Activated CD4-positive, alpha-beta T cell treated with anti-CD3 and anti-CD28 coated beads for 36 hours (primary cell): ENCODE results near the gene LIG3. TPM values are rescaled to one million over a fixed set of nuclear protein-coding genes. Genes with fewer than 3 reads are reported as not detected.
"Not testable (repeated sequence)": the region's sequence is repeated elsewhere in the genome, so short reads cannot be mapped to it uniquely, and the experiment has no call there.

Source experiments
- ATAC-seq: fragments of 200-7000 bp; cut with Tn5 transposase; one replicate; pipeline ENCODE4 v1.10.0; 2021; ENCODE audit warnings: mild to moderate bottlenecking, moderate library complexity
- CTCF ChIA-PET: fragments of 350-600 bp; sonication (Branson Sonifier 250); formaldehyde crosslinking; loops from one replicate; lab custom pipeline; 2021; ENCODE audit warnings: antibody characterized with exemption; lab: Charles Lee
- POLR2A ChIA-PET: fragments of 350-600 bp; sonication (Branson Sonifier 250); formaldehyde crosslinking; loops from one replicate; lab custom pipeline; 2021; ENCODE audit warnings: antibody characterized with exemption, inconsistent platforms; lab: Charles Lee
- DNase-seq: peaks from one replicate; pipeline ENCODE4 v3.0.0-alpha.2; 2020
- H3K27ac Mint-ChIP-seq: one replicate; pipeline ENCODE4 v1.8.0; 2021; ENCODE audit warnings: mixed read lengths
- H3K27me3 Mint-ChIP-seq: one replicate; pipeline ENCODE4 v1.8.0; 2021; ENCODE audit warnings: mixed read lengths
- H3K36me3 Mint-ChIP-seq: one replicate; pipeline ENCODE4 v1.8.0; 2021; ENCODE audit warnings: low read depth, mixed read lengths
- H3K4me1 Mint-ChIP-seq: one replicate; pipeline ENCODE4 v1.8.0; 2021; ENCODE audit warnings: mixed read lengths
- H3K4me3 Mint-ChIP-seq: one replicate; pipeline ENCODE4 v1.8.0; 2021; ENCODE audit warnings: mild to moderate bottlenecking, moderate library complexity, mixed read lengths
- H3K9me3 Mint-ChIP-seq: one replicate; pipeline ENCODE4 v1.8.0; 2021; ENCODE audit warnings: low read depth, mixed read lengths
- intact Hi-C, 2 experiments: fragments of 100-400 bp; cut with DNase I in 1 of 2; cut with micrococcal nuclease in 1 of 2; formaldehyde crosslinking; loops; one replicate each; pipeline versions ENCODE4 v1.14.2 to v1.15.1; 2022 to 2024; cut with DNase I, micrococcal nuclease
- total RNA-seq, 2 experiments: library from RNA; stranded (reverse); gene quantifications; one replicate each; pipeline ENCODE4 v1.2.3, GENCODE V29; 2021

Gene LIG3
- total RNA-seq, result 10 to 100 TPM; 42.3 to 56.8 TPM

GRCh38 chr17:34980353-34980680, at the start of gene LIG3:
TSS of gene LIG3 (plus strand) at chr17:34980512. CDS start at chr17:34983006, 2,494 bp downstream.
- ATAC-seq (peak; percentile 86), DNase-seq (peak; percentile 97)
- Mint-ChIP-seq H3K27me3 (no peaks in the 10 kb centered on the region), H3K27ac (peak within 1 kb of the TSS; percentile 98), H3K4me3 (peak within 1 kb of the TSS; percentile 86), H3K36me3 (peaks cover 20% of the 10 kb centered on the region), H3K9me3 (no peaks in the 10 kb centered on the region), H3K4me1 (peaks cover 47% of the 10 kb centered on the region)
- intact Hi-C loops, result loop anchor here (1.0 to 10.0 kb wide), 11 partner anchors 19 to 829 kb away; partner anchors contain the start of genes AP2B1 (in 1 of the 2), CCT6B (in 1 of the 2), NLE1 (in 1 of the 2) and RAD51D (in 1 of the 2)
- ChIA-PET POLR2A (interaction anchor here (0.6 to 1.5 kb wide), 4 partner anchors 16 to 140 kb away, joined by 3 to 4 read pairs (median 4); no protein-coding TSS in a partner anchor), CTCF (interaction anchor here (0.9 to 4.9 kb wide), 7 partner anchors 19 to 401 kb away, joined by 3 to 25 read pairs (median 4); partner anchors contain the start of genes CCT6B, RAD51D, TMEM132E and ZNF830)

GRCh38 chr17:34950780-34951179, 29.5 kb upstream of the LIG3 start:
- POLR2A ChIA-PET, intact Hi-C loops, H3K9me3 Mint-ChIP-seq, H3K27ac Mint-ChIP-seq, H3K36me3 Mint-ChIP-seq, H3K4me3 Mint-ChIP-seq, H3K27me3 Mint-ChIP-seq, H3K4me1 Mint-ChIP-seq, CTCF ChIA-PET, ATAC-seq, DNase-seq: not testable (repeated sequence)

- CTCF ChIA-PET, result interaction anchor here (1.4 kb wide), 1 partner anchor 132 kb away, joined by 7 read pairs; no protein-coding TSS in a partner anchor
- no peak for DNase-seq
- ATAC-seq, result no peak
- H3K4me1 Mint-ChIP-seq, result peaks cover 18% of the 10 kb centered on the region
- no peaks in the 10 kb centered on the region for H3K27me3 Mint-ChIP-seq
- H3K27ac Mint-ChIP-seq, result no peak overlapping the region
- intact Hi-C loops, result no loop called here
- peaks cover 14% of the 10 kb centered on the region for H3K36me3 Mint-ChIP-seq
- H3K4me3 Mint-ChIP-seq, result no peak overlapping the region
- POLR2A ChIA-PET, result interaction anchor here (1.1 kb wide), 1 partner anchor 105 kb away, joined by 3 read pairs; the partner anchor contains the start of gene RFFL
- H3K9me3 Mint-ChIP-seq, result no peaks in the 10 kb centered on the region
These were observed 21.9 kb upstream of the LIG3 start for GRCh38 chr17:34958438-34958837.

GRCh38 chr17:34961093-34961911, 19.0 kb upstream of the LIG3 start, which contains the start of the genes CCT6B and ZNF830:
TSS of gene CCT6B (minus strand) at chr17:34961460. CDS start at chr17:34961393, 67 bp downstream.
TSS of gene ZNF830 (plus strand) at chr17:34961540. CDS start at chr17:34961567, 27 bp downstream.
- intact Hi-C loops, result loop anchor here (1.0 to 10.0 kb wide), 11 partner anchors 19 to 1525 kb away; partner anchors contain the start of genes LIG3 (in 1 of the 2), RAD51D (in 1 of the 2), RFFL (in 1 of the 2) and TAF15 (in 1 of the 2)
- H3K27me3 Mint-ChIP-seq, result no peaks in the 10 kb centered on the region
- H3K36me3 Mint-ChIP-seq, result peaks cover 25% of the 10 kb centered on the region
- ATAC-seq, result peak; percentile 91
- peak within 1 kb of the TSS; percentile 100 for H3K27ac Mint-ChIP-seq
- peaks cover 26% of the 10 kb centered on the region for H3K4me1 Mint-ChIP-seq
- DNase-seq, result peak; percentile 95
- no peaks in the 10 kb centered on the region for H3K9me3 Mint-ChIP-seq
- ChIA-PET POLR2A (no interaction called here), CTCF (interaction anchor here (1.0 kb wide), 2 partner anchors 9 to 19 kb away, joined by 3 to 5 read pairs; partner anchors contain the start of gene LIG3)
- peak within 1 kb of the TSS; percentile 99 for H3K4me3 Mint-ChIP-seq

DNA sequence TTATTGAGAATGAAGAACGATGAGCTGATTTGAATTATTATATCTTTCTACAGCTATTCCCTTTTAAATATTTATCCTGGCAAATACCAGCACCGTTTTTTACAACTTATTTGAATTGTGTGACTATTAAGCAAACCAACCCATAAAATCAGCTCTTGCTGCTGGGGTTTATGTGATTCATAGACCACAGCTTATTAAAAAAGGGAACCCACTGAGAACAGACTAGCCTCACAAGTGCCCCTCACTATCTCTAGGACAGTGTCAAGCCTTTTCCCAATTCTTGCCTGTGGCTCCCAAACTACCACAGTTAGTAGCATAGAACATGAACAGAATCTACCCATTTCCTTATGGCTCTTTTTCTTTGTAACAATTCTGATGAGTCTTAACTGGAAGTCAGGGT, 6.1 kb upstream of the LIG3 start:
- CTCF ChIA-PET, result interaction anchor here (0.8 to 1.7 kb wide), 3 partner anchors 8 to 480 kb away, joined by 3 to 6 read pairs (median 3); partner anchors contain the start of gene RAD51D
- no peak for DNase-seq
- intact Hi-C loops, result no loop called here
- no peak for ATAC-seq
- POLR2A ChIA-PET, result interaction anchor here (1.4 kb wide), 1 partner anchor 10 kb away, joined by 3 read pairs; no protein-coding TSS in a partner anchor
- Mint-ChIP-seq H3K27me3 (no peaks in the 10 kb centered on the region), H3K4me1 (peaks cover 15% of the 10 kb centered on the region), H3K27ac (peak overlapping the region; percentile 26), H3K36me3 (peaks cover 2% of the 10 kb centered on the region), H3K9me3 (no peaks in the 10 kb centered on the region), H3K4me3 (no peak overlapping the region)

- H3K4me1 Mint-ChIP-seq, result peaks cover 22% of the 10 kb centered on the region
- no peak overlapping the region for H3K4me3 Mint-ChIP-seq
- H3K27me3 Mint-ChIP-seq, result no peaks in the 10 kb centered on the region
- POLR2A ChIA-PET, result interaction anchor here (1.4 kb wide), 1 partner anchor 11 kb away, joined by 3 read pairs; no protein-coding TSS in a partner anchor
- H3K27ac Mint-ChIP-seq, result peak overlapping the region; percentile 11
- CTCF ChIA-PET, result interaction anchor here (0.8 to 1.7 kb wide), 3 partner anchors 9 to 481 kb away, joined by 3 to 6 read pairs (median 3); partner anchors contain the start of gene RAD51D
- H3K9me3 Mint-ChIP-seq, result no peaks in the 10 kb centered on the region
- ATAC-seq (peak; percentile 71), DNase-seq (no peak)
- intact Hi-C loops, result no loop called here
- H3K36me3 Mint-ChIP-seq, result no peaks in the 10 kb centered on the region
These were observed 5.2 kb upstream of the LIG3 start for GRCh38 chr17:34974794-34975785.

- no peaks in the 10 kb centered on the region for H3K9me3 Mint-ChIP-seq
- H3K4me1 Mint-ChIP-seq, result peaks cover 48% of the 10 kb centered on the region
- ChIA-PET CTCF (interaction anchor here (0.6 to 4.9 kb wide), 5 partner anchors 15 to 437 kb away, joined by 3 to 25 read pairs (median 4); partner anchors contain the start of gene RAD51D), POLR2A (interaction anchor here (0.6 to 0.7 kb wide), 2 partner anchors 342 to 831 kb away, joined by 3 to 8 read pairs; no protein-coding TSS in a partner anchor)
- peak overlapping the region; percentile 84 for H3K4me3 Mint-ChIP-seq
- peak overlapping the region; percentile 20 for H3K27ac Mint-ChIP-seq
- DNase-seq (no peak), ATAC-seq (no peak)
- H3K27me3 Mint-ChIP-seq, result no peaks in the 10 kb centered on the region
- intact Hi-C loops, result no loop called here
- peaks cover 17% of the 10 kb centered on the region for H3K36me3 Mint-ChIP-seq
These were observed 1.2 kb upstream of the LIG3 start for GRCh38 chr17:34979153-34979552.

- ChIA-PET POLR2A (interaction anchor here (0.6 to 1.5 kb wide), 3 partner anchors 39 to 830 kb away, joined by 3 to 4 read pairs (median 3); no protein-coding TSS in a partner anchor), CTCF (interaction anchor here (0.8 to 4.9 kb wide), 5 partner anchors 16 to 139 kb away, joined by 3 to 25 read pairs (median 4); partner anchors contain the start of genes CCT6B, RAD51D and ZNF830)
- Mint-ChIP-seq H3K27me3 (no peaks in the 10 kb centered on the region), H3K27ac (peak overlapping the region; percentile 98), H3K4me1 (peaks cover 48% of the 10 kb centered on the region), H3K36me3 (peaks cover 20% of the 10 kb centered on the region), H3K4me3 (peak overlapping the region; percentile 84), H3K9me3 (no peaks in the 10 kb centered on the region)
- ATAC-seq, result no peak
- intact Hi-C loops, result loop anchor here (1.0 to 10.0 kb wide), 11 partner anchors 18 to 830 kb away; partner anchors contain the start of genes AP2B1 (in 1 of the 2), CCT6B (in 1 of the 2), NLE1 (in 1 of the 2) and RAD51D (in 1 of the 2)
- DNase-seq, result no peak
These were observed 511 bp upstream of the LIG3 start for GRCh38 chr17:34979650-34980352.

DNA sequence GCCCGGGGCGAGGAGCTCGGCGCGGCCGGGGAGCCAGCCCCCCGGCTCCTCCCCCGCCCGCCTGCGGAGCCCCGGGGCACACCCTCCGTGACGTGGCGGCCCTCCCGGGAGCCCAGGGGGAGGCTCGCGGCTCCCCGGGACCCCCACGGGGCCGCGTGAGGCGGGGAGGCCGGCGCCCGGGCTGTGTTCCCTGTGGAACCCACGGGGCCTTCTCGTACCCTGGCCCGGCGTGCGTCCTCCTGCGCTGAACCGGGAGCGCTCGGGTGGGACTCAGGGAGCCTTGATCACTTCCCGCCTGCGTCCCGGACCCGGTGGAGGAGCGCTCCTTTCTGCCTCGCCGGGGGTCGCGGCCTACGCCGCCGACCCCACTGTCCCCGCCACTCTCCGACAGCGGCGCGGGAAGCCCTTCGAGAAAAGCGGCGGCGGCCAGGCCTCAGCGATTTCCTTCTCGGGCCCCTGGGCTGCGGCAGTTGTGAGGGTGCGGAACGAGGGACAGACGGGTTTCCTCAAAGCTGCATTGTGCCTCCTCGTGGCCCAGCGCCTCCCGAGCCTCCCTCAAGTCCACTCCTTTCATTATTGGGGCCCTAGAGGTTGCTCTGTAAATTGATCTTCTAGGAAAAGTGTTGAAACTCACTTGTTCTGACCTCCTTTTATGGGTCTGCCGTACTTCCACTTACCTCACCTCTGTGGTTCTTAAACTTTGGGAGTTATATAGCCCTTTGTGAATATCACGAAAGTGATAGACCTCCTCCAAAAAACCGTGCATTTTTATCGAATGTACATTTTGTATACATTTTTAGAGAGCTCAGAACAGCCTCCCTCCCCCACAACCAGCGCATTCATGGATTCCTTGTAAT, 597 bp downstream of the LIG3 start:
- H3K27me3 Mint-ChIP-seq, result no peaks in the 10 kb centered on the region
- no peaks in the 10 kb centered on the region for H3K9me3 Mint-ChIP-seq
- DNase-seq (peak; percentile 82), ATAC-seq (peak; percentile 82)
- peaks cover 50% of the 10 kb centered on the region for H3K4me1 Mint-ChIP-seq
- H3K27ac Mint-ChIP-seq, result peak overlapping the region; percentile 93
- H3K36me3 Mint-ChIP-seq, result peaks cover 20% of the 10 kb centered on the region
- H3K4me3 Mint-ChIP-seq, result peak overlapping the region; percentile 86
- CTCF ChIA-PET, result interaction anchor here (0.7 to 4.9 kb wide), 14 partner anchors 11 to 554 kb away, joined by 3 to 25 read pairs (median 4); partner anchors contain the start of genes CCT6B, RAD51D, TMEM132E and ZNF830
- POLR2A ChIA-PET, result interaction anchor here (0.6 to 1.5 kb wide), 7 partner anchors 10 to 603 kb away, joined by 3 to 5 read pairs (median 4); no protein-coding TSS in a partner anchor
- intact Hi-C loops, result loop anchor here (1.0 to 10.0 kb wide), 11 partner anchors 20 to 828 kb away; partner anchors contain the start of genes CCT6B (in 2 of the 2), ZNF830 (in 2 of the 2), AP2B1 (in 1 of the 2) and NLE1 (in 1 of the 2)
